ENCODE results near the gene PDZRN4. TPM values are rescaled to one million over a fixed set of nuclear protein-coding genes. Genes with fewer than 3 reads are reported as not detected.

Gene PDZRN4
- total RNA-seq, 4 donors from 2014 or later: 2.1 to 10.6 (median 5.8) TPM

DNA sequence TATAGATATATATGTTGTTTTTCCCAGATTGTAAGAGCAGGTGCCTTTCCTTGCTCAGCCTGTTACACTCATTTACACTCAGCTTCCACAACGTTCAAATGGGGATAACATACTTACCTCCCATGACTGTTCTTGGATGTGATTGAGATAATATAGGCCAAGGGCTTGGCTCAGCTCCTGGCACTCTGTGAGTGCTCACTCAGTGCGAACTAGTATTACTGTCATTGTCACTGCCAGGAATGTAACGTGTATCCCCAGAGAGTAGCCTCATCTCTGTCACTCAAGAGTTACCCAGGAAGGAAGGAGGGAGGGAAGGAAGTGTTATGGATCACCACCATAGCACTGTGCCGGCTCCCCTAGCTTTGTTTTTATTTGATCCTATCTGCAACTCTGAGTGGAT is 307.9 kb downstream of the PDZRN4 start:
- Histone ChIP-seq H3K4me3 (no peak overlapping the region), H3K4me1 (no peaks in the 10 kb centered on the region), H3K9me3 (no peaks in the 10 kb centered on the region), H3K36me3 (no peaks in the 10 kb centered on the region), H3K27ac (no peak overlapping the region), H3K27me3 (no peaks in the 10 kb centered on the region)
- intact Hi-C loops (cut with DNase I; ENCODE audit: low total_unique reads): no loop called here
- DNase-seq: no peak
- TF ChIP-seq POLR2A (IDR thresholded peaks at IDR 0.05): no peak
- TF ChIP-seq, protein P1, sequence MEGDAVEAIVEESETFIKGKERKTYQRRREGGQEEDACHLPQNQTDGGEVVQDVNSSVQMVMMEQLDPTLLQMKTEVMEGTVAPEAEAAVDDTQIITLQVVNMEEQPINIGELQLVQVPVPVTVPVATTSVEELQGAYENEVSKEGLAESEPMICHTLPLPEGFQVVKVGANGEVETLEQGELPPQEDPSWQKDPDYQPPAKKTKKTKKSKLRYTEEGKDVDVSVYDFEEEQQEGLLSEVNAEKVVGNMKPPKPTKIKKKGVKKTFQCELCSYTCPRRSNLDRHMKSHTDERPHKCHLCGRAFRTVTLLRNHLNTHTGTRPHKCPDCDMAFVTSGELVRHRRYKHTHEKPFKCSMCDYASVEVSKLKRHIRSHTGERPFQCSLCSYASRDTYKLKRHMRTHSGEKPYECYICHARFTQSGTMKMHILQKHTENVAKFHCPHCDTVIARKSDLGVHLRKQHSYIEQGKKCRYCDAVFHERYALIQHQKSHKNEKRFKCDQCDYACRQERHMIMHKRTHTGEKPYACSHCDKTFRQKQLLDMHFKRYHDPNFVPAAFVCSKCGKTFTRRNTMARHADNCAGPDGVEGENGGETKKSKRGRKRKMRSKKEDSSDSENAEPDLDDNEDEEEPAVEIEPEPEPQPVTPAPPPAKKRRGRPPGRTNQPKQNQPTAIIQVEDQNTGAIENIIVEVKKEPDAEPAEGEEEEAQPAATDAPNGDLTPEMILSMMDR (IDR thresholded peaks at IDR 0.05): no peak

DNA sequence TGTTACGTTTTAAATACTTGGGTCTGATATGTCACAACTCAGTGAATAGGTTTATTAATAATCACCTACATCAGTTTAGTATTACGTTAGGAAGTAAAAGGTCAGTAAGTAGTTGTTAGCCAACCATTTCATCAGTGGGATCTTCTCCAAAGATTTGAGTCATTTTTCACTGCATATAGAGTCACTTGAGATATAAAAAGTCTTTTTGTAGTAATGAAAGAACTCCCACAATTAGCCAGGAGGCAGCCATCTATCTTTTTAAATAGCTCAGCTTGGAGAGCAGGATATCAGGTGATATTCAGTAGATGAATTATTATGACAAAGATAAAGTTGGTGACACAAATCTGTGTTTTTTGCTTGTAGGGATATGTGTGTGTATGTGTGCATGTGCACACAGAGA is 309.3 kb downstream of the PDZRN4 start:
- no peak for DNase-seq
- H3K4me3 ChIP-seq: no peak overlapping the region
- intact Hi-C loops (cut with DNase I; ENCODE audit: low total_unique reads): no loop called here
- H3K27me3 ChIP-seq: no peaks in the 10 kb centered on the region
- no peaks in the 10 kb centered on the region for H3K9me3 ChIP-seq
- TF ChIP-seq POLR2A (IDR thresholded peaks at IDR 0.05): no peak
- TF ChIP-seq, protein P1 (IDR thresholded peaks at IDR 0.05): no peak
- H3K4me1 ChIP-seq: no peaks in the 10 kb centered on the region
- H3K27ac ChIP-seq: no peak overlapping the region
- no peaks in the 10 kb centered on the region for H3K36me3 ChIP-seq

- Histone ChIP-seq H3K27me3 (no peaks in the 10 kb centered on the region), H3K4me3 (no peak overlapping the region), H3K9me3 (no peaks in the 10 kb centered on the region), H3K4me1 (no peaks in the 10 kb centered on the region), H3K36me3 (no peaks in the 10 kb centered on the region), H3K27ac (no peak overlapping the region)
- DNase-seq: no peak
- no peak for TF ChIP-seq POLR2A (IDR thresholded peaks at IDR 0.05)
- TF ChIP-seq, protein P1 (IDR thresholded peaks at IDR 0.05): no peak
- intact Hi-C loops (cut with DNase I; ENCODE audit: low total_unique reads): no loop called here
Measured at GRCh38 chr12:41504976-41505375, 316.9 kb downstream of the PDZRN4 start.

DNA sequence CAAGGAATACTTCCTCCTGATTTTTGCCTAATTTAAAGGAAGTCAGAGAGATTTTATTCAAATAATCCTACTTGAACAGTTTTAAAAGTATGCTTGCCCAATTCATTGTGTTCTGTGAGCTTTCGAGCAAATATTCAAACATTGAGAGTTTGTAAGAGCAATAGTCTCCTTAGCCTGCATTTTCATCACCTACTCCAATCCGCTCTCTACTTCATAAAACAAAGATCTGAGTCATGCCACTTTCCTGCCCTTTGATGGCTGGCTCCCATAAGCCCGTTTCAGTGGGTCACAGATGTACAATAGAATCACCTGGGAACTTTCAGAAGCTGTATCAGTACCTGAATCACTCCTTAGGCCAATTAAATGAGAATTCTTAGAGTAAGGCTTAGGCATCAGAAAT is 319.2 kb downstream of the PDZRN4 start:
- intact Hi-C loops (cut with DNase I; ENCODE audit: low total_unique reads): no loop called here
- no peaks in the 10 kb centered on the region for H3K36me3 ChIP-seq
- DNase-seq: no peak
- no peak overlapping the region for H3K4me3 ChIP-seq
- TF ChIP-seq, protein P1 (IDR thresholded peaks at IDR 0.05): no peak
- no peak for TF ChIP-seq POLR2A (IDR thresholded peaks at IDR 0.05)
- no peaks in the 10 kb centered on the region for H3K27me3 ChIP-seq
- no peak overlapping the region for H3K27ac ChIP-seq
- no peaks in the 10 kb centered on the region for H3K4me1 ChIP-seq
- H3K9me3 ChIP-seq: no peaks in the 10 kb centered on the region

DNA sequence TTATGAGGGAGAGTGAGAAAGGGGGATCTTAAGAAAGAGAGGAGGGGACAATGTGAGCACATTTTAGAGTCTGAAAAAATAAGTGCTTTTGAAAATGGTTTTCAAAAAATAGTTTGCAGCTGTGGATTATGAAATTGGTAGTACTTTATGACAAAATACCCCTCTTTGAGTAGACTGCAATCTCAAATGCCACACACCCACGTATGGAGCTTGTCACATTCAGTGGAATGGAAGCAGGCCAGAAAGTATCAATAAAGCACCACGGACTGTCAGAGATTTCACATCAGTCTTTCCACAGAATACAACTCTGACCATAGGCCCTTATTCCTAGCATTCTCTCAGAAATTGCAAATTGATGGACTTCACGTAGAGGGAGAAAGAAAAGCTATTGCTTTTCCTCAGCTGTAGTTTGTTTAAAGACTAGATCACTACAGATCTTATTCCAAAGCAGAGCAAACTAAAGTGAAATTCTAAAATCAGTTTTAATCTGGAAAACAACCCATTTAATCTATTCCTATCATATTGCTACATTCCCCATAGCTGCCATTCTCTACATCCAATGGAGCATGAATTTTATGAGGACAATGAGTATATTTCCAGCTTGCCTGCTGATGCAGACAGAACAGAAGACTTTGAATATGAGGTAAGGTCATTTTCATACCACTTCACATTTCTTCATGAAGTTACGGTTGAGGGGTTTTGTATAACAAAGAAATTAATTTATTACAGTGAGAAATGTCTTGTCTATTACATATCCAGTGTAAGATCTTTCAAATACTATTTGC is 321.3 kb downstream of the PDZRN4 start:
- Histone ChIP-seq H3K4me3 (no peak overlapping the region), H3K4me1 (no peaks in the 10 kb centered on the region), H3K27ac (no peak overlapping the region), H3K36me3 (no peaks in the 10 kb centered on the region), H3K27me3 (no peaks in the 10 kb centered on the region), H3K9me3 (no peaks in the 10 kb centered on the region)
- no peak for DNase-seq
- TF ChIP-seq POLR2A (IDR thresholded peaks at IDR 0.05): no peak
- TF ChIP-seq, protein P1 (IDR thresholded peaks at IDR 0.05): no peak
- intact Hi-C loops (cut with DNase I; ENCODE audit: low total_unique reads): no loop called here
